A549 (cell line): Measurements from ENCODE around the gene GNAS.

Source experiments
- FOSL2 ChIP-seq, 2 experiments: fragments of 450-650 bp in 1 of 2; fragments of >200 bp in 1 of 2; sonication (Bioruptor Twin) in 1 of 2; formaldehyde crosslinking; IDR thresholded peaks; 2 replicates each; pipeline versions ENCODE4 v1.5.0 to v1.6.1; 2016 to 2020; ENCODE audit warnings: mild to moderate bottlenecking in 1 of 2, moderate library complexity in 1 of 2
- JUN ChIP-seq, 2 experiments: fragments of >200 bp; sonication (Bioruptor Twin); formaldehyde crosslinking; IDR thresholded peaks; 2 replicates in 1 of 2; 3 replicates in 1 of 2; pipeline ENCODE4 v1.6.1; 2016 to 2017
- MAZ ChIP-seq: fragments of 150-350 bp; IDR thresholded peaks from 2 replicates; pipeline ENCODE4 v1.6.1; 2014; ENCODE audit warnings: antibody characterized with exemption, low read depth, low read length, borderline replicate concordance
- POLR2A ChIP-seq: IDR thresholded peaks from 2 replicates; pipeline ENCODE4 v1.6.1; 2012; ENCODE audit warnings: mild to moderate bottlenecking, low read length
- RFX5 ChIP-seq: fragments of 450-650 bp; IDR thresholded peaks from 2 replicates; pipeline ENCODE4 v1.7.1; 2014; ENCODE audit warnings: antibody characterized with exemption, mild to moderate bottlenecking, moderate library complexity
- TP53 ChIP-seq: fragments of 250-450 bp; sonication (Bioruptor Pico); IDR thresholded peaks from 2 replicates; pipeline ENCODE4 v1.5.0; 2021; ENCODE audit warnings: mild to moderate bottlenecking, moderate library complexity
- TF ChIP-seq, protein P1 (sequence below): fragments of >200 bp; sonication (Bioruptor Twin); formaldehyde crosslinking; IDR thresholded peaks from 3 replicates; pipeline ENCODE4 v1.5.1; 2016

DNA sequence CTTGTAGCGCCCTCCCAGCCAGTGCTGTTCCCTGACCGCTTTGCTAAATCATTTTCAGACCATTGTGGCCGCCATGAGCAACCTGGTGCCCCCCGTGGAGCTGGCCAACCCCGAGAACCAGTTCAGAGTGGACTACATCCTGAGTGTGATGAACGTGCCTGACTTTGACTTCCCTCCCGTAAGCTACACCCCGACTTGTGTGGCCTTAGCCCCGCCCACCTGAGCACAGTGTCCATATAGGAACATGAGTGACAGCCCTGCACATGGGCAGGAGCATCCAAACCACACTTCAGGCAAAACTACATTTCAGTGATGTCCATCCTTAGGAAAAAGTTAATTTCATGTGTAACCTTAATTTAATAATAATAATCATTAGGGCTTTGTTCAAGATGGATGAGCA lies 51.1 kb downstream of the GNAS start:
- TF ChIP-seq JUN (IDR thresholded peaks at IDR 0.05) (no peak), POLR2A (no peak), FOSL2 (IDR thresholded peaks at IDR 0.05) (no peak), FOSL2 (CRISPR knock-in tag; IDR thresholded peaks at IDR 0.05) (no peak), RFX5 (no peak), MAZ (no peak), TP53 (no peak)
- TF ChIP-seq, protein P1, sequence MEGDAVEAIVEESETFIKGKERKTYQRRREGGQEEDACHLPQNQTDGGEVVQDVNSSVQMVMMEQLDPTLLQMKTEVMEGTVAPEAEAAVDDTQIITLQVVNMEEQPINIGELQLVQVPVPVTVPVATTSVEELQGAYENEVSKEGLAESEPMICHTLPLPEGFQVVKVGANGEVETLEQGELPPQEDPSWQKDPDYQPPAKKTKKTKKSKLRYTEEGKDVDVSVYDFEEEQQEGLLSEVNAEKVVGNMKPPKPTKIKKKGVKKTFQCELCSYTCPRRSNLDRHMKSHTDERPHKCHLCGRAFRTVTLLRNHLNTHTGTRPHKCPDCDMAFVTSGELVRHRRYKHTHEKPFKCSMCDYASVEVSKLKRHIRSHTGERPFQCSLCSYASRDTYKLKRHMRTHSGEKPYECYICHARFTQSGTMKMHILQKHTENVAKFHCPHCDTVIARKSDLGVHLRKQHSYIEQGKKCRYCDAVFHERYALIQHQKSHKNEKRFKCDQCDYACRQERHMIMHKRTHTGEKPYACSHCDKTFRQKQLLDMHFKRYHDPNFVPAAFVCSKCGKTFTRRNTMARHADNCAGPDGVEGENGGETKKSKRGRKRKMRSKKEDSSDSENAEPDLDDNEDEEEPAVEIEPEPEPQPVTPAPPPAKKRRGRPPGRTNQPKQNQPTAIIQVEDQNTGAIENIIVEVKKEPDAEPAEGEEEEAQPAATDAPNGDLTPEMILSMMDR = no peak
